C1 segment of cervical spinal cord (tissue), 14 donors: ENCODE measurements around the gene CNOT6L.
A peak's percentile ranks its signal among the peaks of the same experiment; 100 is the strongest.

Experiments used
- DNase-seq, 14 donors: peaks; one replicate each; lab custom pipeline; 2025; lab: John Stamatoyannopoulos, UW

The CNOT6L gene

GRCh38 chr4:77713884-77714283, 105.3 kb downstream of the CNOT6L start:
- DNase-seq: no peak

- DNase-seq: no peak
Measured at GRCh38 chr4:77712675-77713074, 106.5 kb downstream of the CNOT6L start.

GRCh38 chr4:77711469-77711868, 107.7 kb downstream of the CNOT6L start:
- DNase-seq: no peak

- DNase-seq: no peak
Measured at GRCh38 chr4:77710684-77711083, 108.5 kb downstream of the CNOT6L start.

DNA sequence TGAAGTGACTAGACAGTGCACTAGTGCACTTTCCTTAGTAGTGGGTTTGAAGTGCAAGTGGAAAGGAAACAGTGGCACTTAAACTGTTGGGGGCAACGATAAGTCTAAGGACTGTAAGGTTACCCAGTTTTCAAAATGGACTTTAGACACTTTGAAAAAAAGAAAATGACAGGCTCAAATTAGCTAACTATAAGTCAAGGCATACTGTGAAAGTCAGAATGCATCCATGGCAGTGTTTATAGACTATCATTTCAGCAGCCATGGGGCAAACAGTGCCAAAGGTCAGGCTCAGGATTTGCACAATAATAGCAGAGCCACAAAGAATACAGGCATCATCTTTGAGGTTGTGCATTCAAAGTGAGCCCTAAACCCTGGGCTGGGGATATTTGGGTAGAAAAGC, 109.1 kb downstream of the CNOT6L start:
- no peak for DNase-seq

DNA sequence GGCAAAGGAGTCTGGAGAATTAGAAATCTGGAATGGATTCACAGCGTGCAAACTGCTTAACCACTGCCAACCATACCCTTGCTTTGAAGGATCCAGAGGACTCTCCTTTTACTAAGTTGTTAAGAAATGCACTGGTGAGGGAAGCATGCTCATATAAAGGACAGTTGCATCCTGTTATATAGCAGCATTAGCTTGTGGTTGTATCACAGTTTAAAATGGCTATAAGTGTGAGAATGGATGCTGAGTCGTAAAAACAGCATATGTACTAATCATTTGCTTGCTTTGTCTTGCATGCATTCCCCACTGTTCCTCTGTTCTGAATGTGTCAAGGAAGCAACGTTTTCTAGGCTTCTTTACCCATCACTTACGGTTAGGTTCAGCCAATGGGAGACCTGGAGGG, 112.5 kb downstream of the CNOT6L start:
- no peak for DNase-seq

DNA sequence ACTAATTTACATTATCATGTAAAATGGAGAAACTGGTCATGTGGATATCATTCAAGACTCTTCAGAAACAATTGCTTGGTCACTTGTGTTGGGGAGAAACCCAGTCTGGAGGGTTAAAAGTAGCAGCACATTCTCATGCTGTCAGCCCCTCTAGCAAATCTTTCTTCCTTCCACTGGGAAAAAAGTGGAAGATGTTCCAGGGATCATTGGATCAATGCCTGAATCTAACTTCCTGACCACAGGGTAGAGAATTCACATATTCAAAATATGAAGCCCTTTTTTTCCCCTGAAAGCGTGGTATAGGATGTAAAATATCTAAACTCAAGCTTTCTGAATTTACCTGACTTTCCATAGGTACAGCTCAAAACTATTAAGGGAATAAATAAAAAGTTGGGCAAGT, 115.5 kb downstream of the CNOT6L start:
- DNase-seq: no peak

GRCh38 chr4:77701121-77701520, 118.0 kb downstream of the CNOT6L start:
- DNase-seq: no peak

DNA sequence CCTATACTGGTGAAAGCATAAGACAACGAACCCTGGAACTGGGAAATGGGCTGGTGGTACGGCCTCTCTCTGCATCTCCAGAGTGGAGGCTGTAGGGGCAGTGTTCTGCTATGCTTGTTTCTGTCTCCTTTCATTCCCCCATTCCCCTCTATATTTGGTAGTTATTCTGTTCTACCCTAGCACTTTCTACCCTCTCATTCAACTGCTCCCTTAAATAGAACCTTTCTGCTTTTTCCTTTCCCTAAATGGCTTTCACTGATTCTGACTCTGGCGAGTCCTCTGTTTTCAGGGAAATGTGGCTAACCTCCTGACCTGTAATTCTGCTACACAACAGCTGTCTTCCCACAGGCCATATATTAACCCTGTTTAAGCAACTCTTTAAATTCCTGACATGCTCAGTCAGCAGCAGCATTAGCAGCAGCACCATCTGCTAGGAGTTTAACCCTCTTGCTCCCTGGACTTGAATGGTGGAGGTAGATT, 119.4 kb downstream of the CNOT6L start:
- DNase-seq: no peak

DNA sequence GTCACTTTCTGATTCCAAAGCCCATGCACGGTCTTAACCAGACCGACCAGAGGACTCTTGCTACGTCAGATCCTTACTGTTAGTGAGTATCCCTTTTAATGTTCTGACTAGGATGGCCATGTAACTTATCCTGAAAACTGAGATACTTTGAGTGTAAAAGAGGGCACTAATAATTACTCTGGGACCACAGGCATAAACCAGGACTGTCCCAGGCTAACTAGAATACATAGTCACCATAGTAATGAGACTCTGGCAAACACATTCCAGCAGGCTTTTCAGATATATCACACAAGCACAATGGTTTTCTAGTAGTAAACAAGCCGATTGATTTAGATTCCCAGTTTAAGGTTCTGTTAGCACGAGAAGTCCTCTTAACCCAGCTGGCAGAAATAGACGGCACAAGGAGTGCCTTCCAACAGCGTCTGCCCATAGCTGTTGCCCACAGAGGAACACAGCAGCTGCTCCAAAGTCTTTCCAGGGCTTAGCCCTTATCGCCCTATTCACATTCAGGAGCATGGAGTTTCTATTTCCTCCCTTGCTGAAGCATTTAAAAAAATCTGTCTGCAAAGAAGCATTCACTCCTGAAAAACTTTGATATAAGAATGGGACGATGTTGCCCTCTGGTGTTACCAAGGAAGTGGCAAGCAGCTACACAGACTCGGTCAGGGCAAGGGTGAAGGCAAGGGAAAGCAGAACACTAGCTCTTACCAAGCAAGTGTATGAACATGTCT, 121.1 kb downstream of the CNOT6L start:
- peak in 6 of 14 donors; percentile 1 to 41 (median 4) for DNase-seq

DNA sequence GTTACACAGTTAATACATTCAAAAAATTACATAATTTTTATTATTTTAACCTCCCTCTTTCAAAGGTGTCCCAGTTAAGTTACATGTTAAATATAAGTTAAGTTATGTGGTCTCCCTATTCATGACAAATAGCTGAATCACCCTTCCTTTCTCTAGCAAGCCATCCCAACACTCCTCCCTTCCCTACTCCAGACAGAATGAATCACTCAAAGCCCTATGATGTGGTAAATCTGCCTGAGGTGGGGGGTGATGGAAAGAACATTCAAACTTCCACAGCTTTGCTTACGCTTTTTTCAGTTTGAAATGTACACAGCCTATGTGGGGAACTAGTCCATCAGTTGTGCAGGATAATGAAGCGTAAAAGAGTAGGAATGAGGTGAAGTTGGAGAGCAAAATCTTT, 123.4 kb downstream of the CNOT6L start:
- DNase-seq: no peak

DNA sequence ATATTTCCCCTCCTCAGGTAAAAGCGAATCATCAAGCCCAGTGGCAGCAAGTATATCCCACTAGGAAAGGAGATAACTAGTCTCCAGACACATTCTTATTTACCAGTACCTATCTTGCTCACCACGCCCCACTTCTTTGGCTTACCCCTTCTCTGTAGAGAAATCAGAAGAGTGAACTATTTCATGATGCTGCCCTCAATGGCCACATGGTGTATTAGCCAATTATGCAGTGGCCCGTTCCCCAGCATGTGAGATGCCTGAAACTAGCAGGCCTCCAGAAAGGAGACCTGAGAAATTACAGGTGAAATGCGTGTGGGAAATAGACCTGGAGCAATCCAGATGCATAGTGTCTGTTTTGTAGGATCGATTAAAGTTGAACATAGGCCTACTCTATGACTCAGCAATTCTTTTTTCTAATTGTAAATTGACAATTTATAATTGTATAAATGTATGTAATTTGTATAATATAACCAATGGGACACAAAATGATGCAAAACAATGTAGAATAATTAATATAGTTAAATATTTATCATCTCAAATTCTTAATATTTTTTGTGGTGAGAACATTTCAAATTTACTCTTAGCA, 126.2 kb downstream of the CNOT6L start:
- DNase-seq: no peak

GRCh38 chr4:77681792-77682191, 137.4 kb downstream of the CNOT6L start:
- DNase-seq: no peak

DNA sequence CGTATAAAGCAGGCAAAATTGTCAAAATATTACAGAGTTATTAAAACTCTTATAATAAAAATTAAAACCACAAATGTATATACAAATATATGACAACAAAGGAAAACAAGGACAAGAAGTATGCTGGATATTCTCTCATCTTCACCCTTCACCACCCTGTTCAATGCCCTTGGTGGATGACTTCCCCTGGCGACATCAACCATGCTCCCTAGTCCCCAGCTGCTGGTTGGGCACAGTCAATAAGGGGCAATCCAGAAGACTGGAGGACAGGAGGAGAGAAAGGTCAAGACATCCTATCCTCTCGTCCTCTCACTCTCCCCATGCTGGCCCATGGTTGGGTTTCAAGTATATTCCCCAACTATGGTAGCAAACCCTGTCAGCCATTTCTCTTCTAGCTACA, 142.3 kb downstream of the CNOT6L start:
- DNase-seq: no peak

DNA sequence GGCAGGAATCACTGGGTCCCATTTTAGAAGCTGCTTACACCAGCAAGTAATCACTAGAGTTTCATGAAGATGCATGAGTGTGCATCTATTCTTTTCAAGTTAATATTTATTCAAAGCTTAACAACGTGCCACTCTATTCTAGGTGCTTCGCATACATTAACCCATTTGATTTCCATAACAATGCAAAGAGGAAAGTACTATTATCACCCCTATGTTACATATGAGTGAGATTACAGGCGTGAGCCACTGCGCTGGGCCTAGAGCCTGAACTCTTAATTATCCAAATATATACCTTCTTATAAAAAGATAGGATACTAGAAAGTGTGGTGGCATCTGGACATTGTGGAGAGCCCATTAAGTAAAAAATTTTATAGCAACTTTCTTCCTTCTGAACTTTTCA, 148.1 kb downstream of the CNOT6L start:
- DNase-seq: no peak

DNA sequence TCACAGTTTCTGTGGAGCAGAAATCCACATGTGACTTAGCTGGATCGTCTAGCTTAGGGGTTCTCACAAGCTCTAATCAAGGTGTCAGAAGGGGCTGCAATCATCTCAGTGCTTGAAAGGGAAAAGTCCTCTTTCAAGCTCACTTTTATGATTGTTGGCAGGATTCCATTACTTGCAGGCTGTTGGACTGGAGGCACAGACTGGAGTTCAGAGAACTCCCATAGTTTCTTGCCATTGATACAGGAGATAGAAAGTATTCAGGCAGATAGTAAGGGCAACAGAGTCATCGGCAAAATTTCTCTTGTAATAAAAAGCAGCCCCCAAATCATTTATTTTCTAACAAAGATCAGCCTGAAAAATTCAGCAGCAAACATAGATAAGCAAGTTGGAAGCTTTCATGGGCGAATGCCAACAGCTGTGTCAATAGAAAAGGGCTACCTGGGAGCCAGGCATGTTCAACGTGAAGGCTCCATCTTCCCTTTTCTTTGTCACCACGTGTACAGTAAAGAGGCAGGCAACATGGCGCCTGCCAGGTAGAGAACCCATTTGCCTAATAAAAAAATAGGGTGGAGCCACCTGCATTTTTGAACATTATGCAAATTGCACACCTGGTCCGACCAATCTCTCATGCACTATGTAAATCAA, 149.1 kb downstream of the CNOT6L start:
- DNase-seq: no peak

DNA sequence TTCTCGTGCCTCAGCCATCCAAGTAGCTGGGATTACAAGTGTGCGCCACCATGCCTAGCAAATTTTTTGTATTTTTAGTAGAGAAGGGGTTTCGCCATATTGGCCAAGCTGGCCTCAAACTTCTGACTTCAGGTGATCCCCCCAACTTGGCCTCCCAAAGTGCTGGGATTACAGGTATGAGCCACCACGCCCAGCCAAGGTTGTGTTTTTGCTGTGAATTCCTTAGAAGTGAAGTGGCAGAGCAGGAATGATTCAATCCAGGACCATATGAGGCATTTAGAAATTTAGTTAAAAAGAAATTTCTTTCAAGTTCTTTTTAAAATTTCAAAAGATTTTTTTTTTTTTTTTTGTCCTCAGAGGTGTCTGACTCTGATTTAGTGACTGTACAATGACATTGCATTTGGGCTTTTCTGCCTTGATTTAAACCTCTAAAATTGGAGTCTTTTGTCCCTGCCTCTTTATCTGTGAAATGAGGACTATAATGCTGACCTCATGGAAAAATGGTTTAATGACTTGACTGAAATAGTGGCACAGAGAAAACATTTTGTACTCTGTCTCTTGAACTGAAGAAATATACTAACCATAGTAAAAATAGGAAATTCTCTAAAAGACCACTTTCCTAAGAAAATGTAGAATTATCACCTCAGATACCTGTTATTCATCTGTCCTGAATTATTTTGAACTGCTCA, 153.6 kb downstream of the CNOT6L start:
- no peak for DNase-seq
